ENCODE measurements around the gene KCNH1.
A peak's percentile ranks its signal among the peaks of the same experiment; 100 is the strongest.

KCNH1 gene

DNA sequence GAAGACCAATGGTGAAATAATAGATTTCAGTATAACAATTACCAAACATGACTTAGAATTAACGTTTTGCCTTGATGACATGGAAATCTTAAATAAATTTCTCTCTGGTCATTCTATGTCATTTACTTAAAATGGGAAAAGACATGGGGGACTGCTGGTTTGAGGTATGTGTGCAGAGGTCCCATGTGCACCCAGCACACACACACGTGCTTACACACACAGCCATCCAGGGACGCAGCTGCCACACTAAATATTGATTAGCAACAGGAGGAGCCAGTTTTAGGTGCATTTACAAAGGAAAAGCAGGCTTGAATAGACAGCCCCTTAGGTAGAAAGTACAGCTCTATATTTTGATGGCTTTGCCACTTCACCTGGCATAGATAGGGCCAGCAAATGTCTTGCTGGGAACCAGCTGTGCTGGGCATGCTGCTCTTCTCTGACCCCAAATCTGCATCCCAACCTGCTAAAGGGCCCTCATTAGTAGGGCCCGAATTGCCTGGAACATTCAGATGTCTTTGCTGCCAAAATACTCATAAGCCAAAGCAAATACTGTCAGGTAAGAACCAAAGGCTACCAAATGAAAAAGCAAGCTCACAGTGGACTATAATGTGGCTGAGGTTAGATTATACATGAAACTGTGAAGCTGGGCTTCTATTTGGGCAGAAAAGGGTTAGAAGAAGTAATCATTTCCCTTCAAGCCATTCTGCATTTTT is 405.4 kb downstream of the KCNH1 start:
- no peaks in the 10 kb centered on the region for H3K9me3 ChIP-seq (ENCODE audit: control insufficient read depth, low read length)
- no peaks in the 10 kb centered on the region for H3K4me1 ChIP-seq (ENCODE audit: control insufficient read depth, insufficient read depth, low read length)
- peaks cover 4% of the 10 kb centered on the region for H3K27me3 ChIP-seq (replicated peaks; ENCODE audit: control insufficient read depth, insufficient read depth, low read length)
- no peaks in the 10 kb centered on the region for H3K36me3 ChIP-seq (ENCODE audit: control insufficient read depth, insufficient read depth, low read length, severe bottlenecking)
- no peak overlapping the region for H3K9ac ChIP-seq (ENCODE audit: low read length)
- DNase-seq (ENCODE audit: low read depth), result no peak
- H3K4me3 ChIP-seq (ENCODE audit: low read length), result no peak overlapping the region

DNA sequence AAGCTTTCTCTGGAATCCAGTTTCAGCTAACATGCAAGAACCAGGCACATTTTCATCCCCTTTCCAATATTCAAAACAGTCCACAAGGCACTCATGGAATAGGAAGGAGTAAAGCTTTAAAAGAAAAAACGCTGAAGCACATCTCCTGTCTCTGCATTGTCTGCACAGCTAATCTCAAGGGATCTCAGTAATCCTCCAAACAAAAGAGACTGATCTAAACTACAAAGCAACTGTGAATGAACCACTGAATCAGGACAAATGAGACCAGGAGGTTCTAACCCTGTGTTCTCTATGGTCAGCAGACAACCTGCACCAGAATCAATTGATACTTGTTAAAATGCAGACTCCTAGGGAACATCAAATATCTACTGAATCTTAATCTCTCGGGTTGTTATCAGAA is 406.2 kb downstream of the KCNH1 start:
- Histone ChIP-seq H3K36me3 (ENCODE audit: control insufficient read depth, insufficient read depth, low read length, severe bottlenecking) (no peaks in the 10 kb centered on the region), H3K27me3 (replicated peaks; ENCODE audit: control insufficient read depth, insufficient read depth, low read length) (peaks cover 10% of the 10 kb centered on the region), H3K9me3 (ENCODE audit: control insufficient read depth, low read length) (no peaks in the 10 kb centered on the region), H3K4me3 (ENCODE audit: low read length) (no peak overlapping the region), H3K4me1 (ENCODE audit: control insufficient read depth, insufficient read depth, low read length) (no peaks in the 10 kb centered on the region), H3K9ac (ENCODE audit: low read length) (no peak overlapping the region)
- DNase-seq (ENCODE audit: low read depth), result no peak

DNA sequence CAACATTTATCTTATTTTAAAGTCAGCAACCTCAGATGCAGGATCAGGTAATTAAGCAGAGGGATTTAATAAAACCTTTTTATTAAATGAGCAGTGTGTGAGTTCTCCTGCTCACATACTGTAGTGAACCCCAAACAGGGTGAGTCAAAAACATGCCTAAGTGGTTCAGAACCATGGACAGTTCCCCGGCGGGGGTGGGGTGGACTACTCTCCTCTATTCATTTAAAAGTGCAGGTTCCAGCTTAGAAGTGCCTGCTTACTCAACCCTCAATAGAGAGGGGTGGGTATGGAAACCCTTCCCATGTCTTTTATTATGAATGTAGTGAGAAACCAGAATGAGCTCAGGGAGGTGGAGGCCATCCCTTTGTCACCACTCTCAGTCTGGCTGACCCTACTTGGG is 407.3 kb downstream of the KCNH1 start:
- no peak overlapping the region for H3K9ac ChIP-seq (ENCODE audit: low read length)
- H3K4me3 ChIP-seq (ENCODE audit: low read length), result no peak overlapping the region
- H3K27me3 ChIP-seq (replicated peaks; ENCODE audit: control insufficient read depth, insufficient read depth, low read length), result peaks cover 10% of the 10 kb centered on the region
- H3K4me1 ChIP-seq (ENCODE audit: control insufficient read depth, insufficient read depth, low read length), result no peaks in the 10 kb centered on the region
- DNase-seq (ENCODE audit: low read depth), result peak; percentile 51
- no peaks in the 10 kb centered on the region for H3K36me3 ChIP-seq (ENCODE audit: control insufficient read depth, insufficient read depth, low read length, severe bottlenecking)
- no peaks in the 10 kb centered on the region for H3K9me3 ChIP-seq (ENCODE audit: control insufficient read depth, low read length)

GRCh38 chr1:210724768-210725167 is 409.2 kb downstream of the KCNH1 start:
- peaks cover 7% of the 10 kb centered on the region for H3K4me1 ChIP-seq (ENCODE audit: control insufficient read depth, insufficient read depth, low read length)
- no peaks in the 10 kb centered on the region for H3K36me3 ChIP-seq (ENCODE audit: control insufficient read depth, insufficient read depth, low read length, severe bottlenecking)
- H3K9me3 ChIP-seq (ENCODE audit: control insufficient read depth, low read length), result no peaks in the 10 kb centered on the region
- peaks cover 10% of the 10 kb centered on the region for H3K27me3 ChIP-seq (replicated peaks; ENCODE audit: control insufficient read depth, insufficient read depth, low read length)
- no peak overlapping the region for H3K9ac ChIP-seq (ENCODE audit: low read length)
- H3K4me3 ChIP-seq (ENCODE audit: low read length), result no peak overlapping the region
- DNase-seq (ENCODE audit: low read depth), result no peak

DNA sequence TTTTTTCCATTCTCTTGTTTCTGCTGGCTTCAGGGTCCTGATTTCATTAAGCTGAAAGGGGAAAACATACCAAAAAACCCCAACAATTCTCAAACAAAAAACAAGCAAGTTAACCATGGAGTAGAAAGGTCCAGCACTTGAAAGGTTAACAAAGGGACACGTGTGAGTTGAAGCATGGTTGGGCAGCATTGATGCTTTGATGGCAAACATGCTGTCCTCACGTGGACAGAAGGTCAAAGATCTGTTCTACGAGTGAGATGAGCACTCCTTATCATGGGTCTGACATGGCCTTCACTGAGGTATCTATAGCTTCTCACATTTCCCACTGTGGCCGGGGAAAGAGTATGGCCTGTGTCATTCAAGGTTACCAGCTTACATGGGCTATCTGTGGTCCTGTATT is 410.3 kb downstream of the KCNH1 start:
- DNase-seq (ENCODE audit: low read depth), result no peak
- H3K36me3 ChIP-seq (ENCODE audit: control insufficient read depth, insufficient read depth, low read length, severe bottlenecking), result no peaks in the 10 kb centered on the region
- H3K27me3 ChIP-seq (replicated peaks; ENCODE audit: control insufficient read depth, insufficient read depth, low read length), result peaks cover 6% of the 10 kb centered on the region
- H3K4me1 ChIP-seq (ENCODE audit: control insufficient read depth, insufficient read depth, low read length), result peaks cover 7% of the 10 kb centered on the region
- no peaks in the 10 kb centered on the region for H3K9me3 ChIP-seq (ENCODE audit: control insufficient read depth, low read length)
- no peak overlapping the region for H3K9ac ChIP-seq (ENCODE audit: low read length)
- no peak overlapping the region for H3K4me3 ChIP-seq (ENCODE audit: low read length)

GRCh38 chr1:210722410-210723081 is 411.4 kb downstream of the KCNH1 start:
- peaks cover 6% of the 10 kb centered on the region for H3K27me3 ChIP-seq (replicated peaks; ENCODE audit: control insufficient read depth, insufficient read depth, low read length)
- no peak overlapping the region for H3K9ac ChIP-seq (ENCODE audit: low read length)
- peaks cover 7% of the 10 kb centered on the region for H3K4me1 ChIP-seq (ENCODE audit: control insufficient read depth, insufficient read depth, low read length)
- DNase-seq (ENCODE audit: low read depth), result no peak
- no peaks in the 10 kb centered on the region for H3K36me3 ChIP-seq (ENCODE audit: control insufficient read depth, insufficient read depth, low read length, severe bottlenecking)
- no peaks in the 10 kb centered on the region for H3K9me3 ChIP-seq (ENCODE audit: control insufficient read depth, low read length)
- no peak overlapping the region for H3K4me3 ChIP-seq (ENCODE audit: low read length)

DNA sequence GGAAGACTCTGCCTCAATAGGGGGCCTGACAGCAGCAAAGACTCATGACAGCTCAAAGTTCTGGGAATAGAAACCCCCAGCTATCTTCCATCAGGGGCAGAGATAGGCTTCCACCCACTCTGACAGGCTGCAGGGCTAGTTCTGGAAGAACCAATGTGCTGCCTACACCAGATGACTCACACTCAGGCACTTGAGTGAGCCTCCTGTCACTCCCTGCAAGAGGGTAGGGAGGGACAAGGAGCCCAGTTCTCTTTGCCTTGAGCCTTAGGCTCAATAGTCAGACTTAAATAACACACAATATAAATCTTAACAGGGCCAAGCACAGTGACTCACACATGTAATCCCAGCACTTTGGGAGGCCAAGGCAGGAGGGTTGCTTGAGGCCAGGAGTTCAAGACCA is 418.9 kb downstream of the KCNH1 start:
- Histone ChIP-seq H3K4me1 (ENCODE audit: control insufficient read depth, insufficient read depth, low read length) (no peaks in the 10 kb centered on the region), H3K9me3 (ENCODE audit: control insufficient read depth, low read length) (no peaks in the 10 kb centered on the region), H3K36me3 (ENCODE audit: control insufficient read depth, insufficient read depth, low read length, severe bottlenecking) (no peaks in the 10 kb centered on the region), H3K9ac (ENCODE audit: low read length) (no peak overlapping the region), H3K4me3 (ENCODE audit: low read length) (no peak overlapping the region), H3K27me3 (replicated peaks; ENCODE audit: control insufficient read depth, insufficient read depth, low read length) (peaks cover 11% of the 10 kb centered on the region)
- no peak for DNase-seq (ENCODE audit: low read depth)

GRCh38 chr1:210711825-210712612 is 421.9 kb downstream of the KCNH1 start:
- H3K27me3 ChIP-seq (replicated peaks; ENCODE audit: control insufficient read depth, insufficient read depth, low read length), result peaks cover 17% of the 10 kb centered on the region
- DNase-seq (ENCODE audit: low read depth), result no peak
- no peaks in the 10 kb centered on the region for H3K9me3 ChIP-seq (ENCODE audit: control insufficient read depth, low read length)
- H3K4me3 ChIP-seq (ENCODE audit: low read length), result no peak overlapping the region
- no peak overlapping the region for H3K9ac ChIP-seq (ENCODE audit: low read length)
- H3K36me3 ChIP-seq (ENCODE audit: control insufficient read depth, insufficient read depth, low read length, severe bottlenecking), result no peaks in the 10 kb centered on the region
- H3K4me1 ChIP-seq (ENCODE audit: control insufficient read depth, insufficient read depth, low read length), result no peaks in the 10 kb centered on the region

DNA sequence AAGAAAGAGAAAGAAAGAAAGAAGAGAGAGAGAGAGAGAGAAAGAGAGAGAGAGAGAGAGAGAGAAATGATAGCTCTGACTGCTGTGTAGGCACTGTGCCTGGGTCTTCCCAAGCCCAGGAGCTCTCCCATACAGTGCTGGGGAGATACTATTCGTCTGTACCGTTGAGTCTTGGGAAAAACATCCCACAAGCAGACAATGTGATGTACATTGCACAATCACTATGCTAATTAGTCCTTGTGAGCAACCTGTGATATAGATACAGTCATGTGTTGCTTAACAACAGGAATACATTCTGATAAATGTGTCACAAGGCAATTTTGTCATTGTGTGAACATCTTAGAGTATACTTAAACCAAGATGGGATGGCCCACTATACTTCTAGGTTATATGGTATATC is 424.2 kb downstream of the KCNH1 start:
- no peaks in the 10 kb centered on the region for H3K36me3 ChIP-seq (ENCODE audit: control insufficient read depth, insufficient read depth, low read length, severe bottlenecking)
- peaks cover 17% of the 10 kb centered on the region for H3K27me3 ChIP-seq (replicated peaks; ENCODE audit: control insufficient read depth, insufficient read depth, low read length)
- H3K9ac ChIP-seq (ENCODE audit: low read length), result no peak overlapping the region
- H3K4me1 ChIP-seq (ENCODE audit: control insufficient read depth, insufficient read depth, low read length), result no peaks in the 10 kb centered on the region
- no peaks in the 10 kb centered on the region for H3K9me3 ChIP-seq (ENCODE audit: control insufficient read depth, low read length)
- no peak overlapping the region for H3K4me3 ChIP-seq (ENCODE audit: low read length)
- no peak for DNase-seq (ENCODE audit: low read depth)

DNA sequence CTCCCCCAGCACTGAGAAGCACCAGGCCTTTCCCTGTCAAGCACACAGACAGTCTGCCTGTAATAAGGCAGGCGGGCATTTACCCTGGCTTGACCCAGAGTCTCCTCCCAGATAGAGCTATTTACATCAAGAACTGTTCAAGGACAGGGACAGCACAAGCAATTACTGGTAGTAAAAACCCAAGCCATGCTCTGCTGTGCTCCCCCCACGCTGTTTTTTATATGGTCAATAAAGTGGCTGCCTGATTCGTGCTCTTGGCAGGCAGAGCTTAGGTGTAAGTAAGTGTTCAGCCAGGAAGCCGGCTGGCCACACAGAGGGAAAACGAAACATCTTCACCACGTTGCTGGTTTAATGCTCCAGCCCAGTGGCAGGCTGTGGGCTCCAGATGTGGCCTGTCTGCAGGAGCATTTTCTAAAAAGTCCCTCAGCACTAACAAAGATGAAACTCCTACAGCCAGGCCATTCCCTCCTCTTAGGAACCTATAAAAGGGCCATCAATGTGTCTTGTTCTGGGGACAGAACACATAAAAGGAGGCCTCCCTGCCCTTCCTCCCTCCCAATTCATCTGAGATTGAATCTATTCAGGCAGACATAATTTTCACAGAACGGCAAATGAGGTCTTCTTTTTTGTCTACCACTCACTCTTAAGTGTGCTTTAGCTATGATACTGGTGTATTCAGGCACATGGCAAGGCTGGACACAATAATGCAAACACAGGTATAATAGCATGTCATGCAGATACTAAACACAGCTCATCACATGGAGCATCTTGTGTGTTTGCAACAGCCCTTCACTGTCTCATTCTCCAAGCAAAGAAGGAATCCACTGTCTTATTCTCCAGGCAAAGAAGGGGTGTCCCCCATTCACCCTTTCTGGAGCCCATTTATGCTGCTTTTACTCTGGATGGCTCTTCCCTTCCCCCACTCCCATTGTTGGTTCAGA is 426.4 kb downstream of the KCNH1 start:
- no peak for DNase-seq (ENCODE audit: low read depth)
- Histone ChIP-seq H3K4me3 (ENCODE audit: low read length) (no peak overlapping the region), H3K9me3 (ENCODE audit: control insufficient read depth, low read length) (no peaks in the 10 kb centered on the region), H3K27me3 (replicated peaks; ENCODE audit: control insufficient read depth, insufficient read depth, low read length) (peaks cover 9% of the 10 kb centered on the region), H3K36me3 (ENCODE audit: control insufficient read depth, insufficient read depth, low read length, severe bottlenecking) (no peaks in the 10 kb centered on the region), H3K9ac (ENCODE audit: low read length) (no peak overlapping the region), H3K4me1 (ENCODE audit: control insufficient read depth, insufficient read depth, low read length) (no peaks in the 10 kb centered on the region)

Measured in adipocyte (in vitro differentiated cells).